KMS-11 (cell line): ENCODE measurements around the gene AFTPH.

Experiments
- H2AFZ ChIP-seq: fragments of 200-600 bp; sonication (generic); 2 replicates; pipeline ENCODE4 v1.6.1; 2016; ENCODE audit warnings: antibody characterized with exemption, mixed run types, low read depth
- H3K27ac ChIP-seq: fragments of 200-600 bp; sonication (generic); 2 replicates; pipeline ENCODE4 v1.6.1; 2016; ENCODE audit warnings: mild to moderate bottlenecking, mixed run types
- H3K27me3 ChIP-seq: fragments of 200-600 bp; sonication (generic); 2 replicates; pipeline ENCODE4 v1.6.1; 2017; ENCODE audit warnings: mild to moderate bottlenecking, low read depth, mixed run types, moderate library complexity; ENCODE audit not compliant: insufficient read depth
- H3K36me3 ChIP-seq: fragments of 200-600 bp; sonication (generic); 2 replicates; pipeline ENCODE4 v1.6.1; 2017; ENCODE audit warnings: mild to moderate bottlenecking, mixed run types; ENCODE audit not compliant: insufficient read depth
- H3K4me1 ChIP-seq: fragments of 200-600 bp; sonication (generic); 2 replicates; pipeline ENCODE4 v1.6.1; 2016; ENCODE audit warnings: mild to moderate bottlenecking, low read depth, mixed run types; ENCODE audit not compliant: poor library complexity, severe bottlenecking
- H3K4me2 ChIP-seq: fragments of 200-600 bp; sonication (generic); 2 replicates; pipeline ENCODE4 v1.7.0; 2016; ENCODE audit warnings: mild to moderate bottlenecking, mixed run types
- H3K4me3 ChIP-seq: fragments of 200-600 bp; sonication (generic); IDR thresholded peaks from 2 replicates; pipeline ENCODE4 v1.6.1; 2017; ENCODE audit warnings: low read depth, low read length, mixed read lengths; ENCODE audit not compliant: insufficient read depth
- H3K79me2 ChIP-seq: fragments of 200-600 bp; sonication (generic); 2 replicates; pipeline ENCODE4 v1.6.1; 2016; ENCODE audit warnings: low read depth, mixed run types; ENCODE audit not compliant: insufficient read depth
- H3K9ac ChIP-seq: fragments of 200-600 bp; sonication (generic); 2 replicates; pipeline ENCODE4 v1.6.1; 2016; ENCODE audit warnings: mild to moderate bottlenecking, mixed run types
- H4K20me1 ChIP-seq: fragments of 200-600 bp; sonication (generic); 2 replicates; pipeline ENCODE4 v1.6.1; 2016; ENCODE audit warnings: mild to moderate bottlenecking, mixed run types; ENCODE audit not compliant: insufficient read depth
- CTCF ChIP-seq: fragments of 200-600 bp; sonication (generic); conservative IDR thresholded peaks from 2 replicates; pipeline ENCODE4 v1.6.1; 2017; ENCODE audit warnings: low read depth, mild to moderate bottlenecking, antibody characterized with exemption, low read length, moderate library complexity, mixed read lengths

AFTPH gene

GRCh38 chr2:64514008-64514407 lies 10.1 kb upstream of the AFTPH start:
- Histone ChIP-seq H2AFZ (no peak overlapping the region), H3K4me3 (no peak overlapping the region), H4K20me1 (no peaks in the 10 kb centered on the region), H3K4me1 (no peaks in the 10 kb centered on the region), H3K79me2 (no peaks in the 10 kb centered on the region), H3K36me3 (no peaks in the 10 kb centered on the region), H3K9ac (no peak overlapping the region), H3K27me3 (no peaks in the 10 kb centered on the region), H3K27ac (no peak overlapping the region), H3K4me2 (no peak overlapping the region)
- no peak for TF ChIP-seq CTCF

GRCh38 chr2:64515086-64515485 lies 9.0 kb upstream of the AFTPH start:
- Histone ChIP-seq H3K27ac (no peak overlapping the region), H3K4me1 (no peaks in the 10 kb centered on the region), H3K27me3 (no peaks in the 10 kb centered on the region), H3K36me3 (no peaks in the 10 kb centered on the region), H3K4me2 (no peak overlapping the region), H3K79me2 (no peaks in the 10 kb centered on the region), H2AFZ (no peak overlapping the region), H3K4me3 (no peak overlapping the region), H4K20me1 (no peaks in the 10 kb centered on the region), H3K9ac (no peak overlapping the region)
- TF ChIP-seq CTCF = no peak

- no peak for TF ChIP-seq CTCF
- no peaks in the 10 kb centered on the region for H3K79me2 ChIP-seq
- H2AFZ ChIP-seq = no peak overlapping the region
Observed at GRCh38 chr2:64516651-64517510, 7.2 kb upstream of the AFTPH start.

GRCh38 chr2:64517511-64517884 lies 6.6 kb upstream of the AFTPH start:
- Histone ChIP-seq H2AFZ (no peak overlapping the region), H3K27ac (no peak overlapping the region), H3K4me3 (no peak overlapping the region), H3K9ac (no peak overlapping the region), H3K4me1 (peaks cover 5% of the 10 kb centered on the region), H3K27me3 (no peaks in the 10 kb centered on the region), H3K36me3 (no peaks in the 10 kb centered on the region), H3K4me2 (no peak overlapping the region), H3K79me2 (no peaks in the 10 kb centered on the region), H4K20me1 (no peaks in the 10 kb centered on the region)
- no peak for TF ChIP-seq CTCF

More at GRCh38 chr2:64516651-64517510, 7.2 kb upstream of the AFTPH start:
- Histone ChIP-seq H3K4me2 (no peak overlapping the region), H3K36me3 (no peaks in the 10 kb centered on the region), H3K27ac (no peak overlapping the region), H3K4me3 (no peak overlapping the region), H4K20me1 (no peaks in the 10 kb centered on the region), H3K27me3 (no peaks in the 10 kb centered on the region), H3K4me1 (no peaks in the 10 kb centered on the region), H3K9ac (no peak overlapping the region)
